Measurements from ENCODE around the gene U2SURP. TPM values are rescaled to one million over a fixed set of nuclear protein-coding genes. Genes with fewer than 3 reads are reported as not detected.
A peak's percentile ranks its signal among the peaks of the same experiment; 100 is the strongest.
"Not testable (repeated sequence)": the region's sequence is repeated elsewhere in the genome, so short reads cannot be mapped to it uniquely, and the experiment has no call there.

U2SURP gene
- polyA plus RNA-seq, 1 experiment: 71.9 TPM

DNA sequence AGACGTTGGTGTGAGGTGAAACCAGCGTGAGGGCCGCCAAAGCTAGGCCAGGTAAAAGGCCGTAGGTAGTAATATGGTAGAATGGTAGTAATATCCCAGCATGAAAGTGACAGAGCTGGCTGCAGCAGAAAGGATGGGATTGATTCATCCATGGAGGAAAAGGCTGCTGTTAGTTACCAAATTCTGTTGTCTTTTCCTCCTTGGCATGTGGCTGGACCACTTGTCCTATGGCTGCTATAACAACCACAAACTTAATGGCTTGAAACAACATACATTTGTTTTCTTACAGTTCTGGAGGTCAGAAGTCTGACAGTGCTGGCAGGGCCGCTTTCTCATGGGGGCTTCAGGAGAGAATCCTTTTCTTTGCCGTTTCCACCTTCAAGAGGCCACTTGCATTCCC lies 70.4 kb downstream of the U2SURP start:
- CTCF ChIA-PET: interaction anchor here (0.6 to 1.2 kb wide), 2 partner anchors 52 to 195 kb away, joined by 3 read pairs; no protein-coding TSS in a partner anchor
- Histone ChIP-seq H3K27me3 (ENCODE audit: control insufficient read depth, insufficient read depth, low read length) (no peaks in the 10 kb centered on the region), H3K9me3 (ENCODE audit: control insufficient read depth, insufficient read depth, low read length) (no peaks in the 10 kb centered on the region), H3K4me3 (ENCODE audit: low read depth, low read length) (no peak overlapping the region), H3K27ac (ENCODE audit: low read depth, low read length) (no peak overlapping the region)
- no peak for DNase-seq (ENCODE audit: low read depth, low spot score)
- TF ChIP-seq, protein P1, sequence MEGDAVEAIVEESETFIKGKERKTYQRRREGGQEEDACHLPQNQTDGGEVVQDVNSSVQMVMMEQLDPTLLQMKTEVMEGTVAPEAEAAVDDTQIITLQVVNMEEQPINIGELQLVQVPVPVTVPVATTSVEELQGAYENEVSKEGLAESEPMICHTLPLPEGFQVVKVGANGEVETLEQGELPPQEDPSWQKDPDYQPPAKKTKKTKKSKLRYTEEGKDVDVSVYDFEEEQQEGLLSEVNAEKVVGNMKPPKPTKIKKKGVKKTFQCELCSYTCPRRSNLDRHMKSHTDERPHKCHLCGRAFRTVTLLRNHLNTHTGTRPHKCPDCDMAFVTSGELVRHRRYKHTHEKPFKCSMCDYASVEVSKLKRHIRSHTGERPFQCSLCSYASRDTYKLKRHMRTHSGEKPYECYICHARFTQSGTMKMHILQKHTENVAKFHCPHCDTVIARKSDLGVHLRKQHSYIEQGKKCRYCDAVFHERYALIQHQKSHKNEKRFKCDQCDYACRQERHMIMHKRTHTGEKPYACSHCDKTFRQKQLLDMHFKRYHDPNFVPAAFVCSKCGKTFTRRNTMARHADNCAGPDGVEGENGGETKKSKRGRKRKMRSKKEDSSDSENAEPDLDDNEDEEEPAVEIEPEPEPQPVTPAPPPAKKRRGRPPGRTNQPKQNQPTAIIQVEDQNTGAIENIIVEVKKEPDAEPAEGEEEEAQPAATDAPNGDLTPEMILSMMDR (IDR thresholded peaks at IDR 0.05; ENCODE audit: low read depth, low read length): no peak
- POLR2A ChIA-PET: interaction anchor here (1.5 kb wide), 1 partner anchor 70 kb away, joined by 6 read pairs; the partner anchor contains the start of gene U2SURP

DNA sequence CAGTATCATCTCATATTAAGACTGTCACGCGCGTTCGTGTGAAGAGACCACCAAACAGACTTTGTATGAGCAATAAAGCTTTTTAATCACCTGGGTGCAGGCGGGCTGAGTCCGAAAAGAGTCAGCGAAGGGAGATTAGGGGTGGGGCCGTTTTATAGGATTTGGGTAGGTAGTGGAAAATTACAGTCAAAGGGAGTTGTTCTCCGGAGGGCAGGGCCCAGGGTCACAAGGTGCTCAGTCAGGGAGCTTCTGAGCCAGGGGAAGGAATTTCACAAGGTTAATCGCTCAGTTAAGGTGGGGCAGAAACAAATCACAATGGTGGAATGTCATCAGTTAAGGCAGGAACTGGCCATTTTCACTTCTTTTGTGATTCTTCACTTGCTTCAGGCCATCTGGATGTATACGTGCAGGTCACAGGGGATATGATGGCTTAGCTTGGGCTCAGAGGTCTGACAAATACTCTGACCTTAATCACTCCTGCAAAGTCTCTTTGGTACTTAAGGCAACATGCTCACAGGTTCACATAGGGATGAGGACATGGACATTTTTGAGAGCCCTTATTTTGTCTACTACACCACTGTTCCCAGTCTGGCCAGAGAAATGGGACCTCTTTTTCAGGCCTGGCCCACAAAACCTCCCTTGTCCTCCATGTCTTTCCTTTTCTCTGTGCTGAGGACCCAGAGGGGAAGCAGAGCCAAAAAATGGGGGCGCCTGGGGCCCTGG lies 71.1 kb downstream of the U2SURP start:
- H3K4me3 ChIP-seq (ENCODE audit: low read depth, low read length); H3K27ac ChIP-seq (ENCODE audit: low read depth, low read length); H3K9me3 ChIP-seq (ENCODE audit: control insufficient read depth, insufficient read depth, low read length); DNase-seq (ENCODE audit: low read depth, low spot score); POLR2A ChIA-PET; H3K27me3 ChIP-seq (ENCODE audit: control insufficient read depth, insufficient read depth, low read length): not testable (repeated sequence)
- CTCF ChIA-PET: interaction anchor here (0.6 kb wide), 1 partner anchor 53 kb away, joined by 3 read pairs; no protein-coding TSS in a partner anchor

DNA sequence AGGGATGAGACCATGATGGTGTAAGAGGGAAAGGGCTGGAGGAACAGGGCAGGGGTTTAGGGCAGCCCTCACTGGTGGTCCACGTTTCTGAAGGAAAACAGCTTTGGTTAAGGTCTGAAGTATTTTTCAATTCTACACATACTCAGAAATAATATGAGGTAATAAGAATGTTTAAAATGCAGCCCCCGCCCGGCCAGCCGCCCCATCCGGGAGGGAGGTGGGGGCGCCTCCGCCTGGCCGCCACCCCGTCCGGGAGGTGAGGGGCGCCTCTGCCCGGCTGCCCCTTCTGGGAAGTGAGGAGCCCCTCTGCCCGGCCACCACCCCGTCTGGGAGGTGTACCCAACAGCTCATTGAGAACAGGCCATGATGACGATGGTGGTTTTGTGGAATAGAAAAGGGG lies 72.2 kb downstream of the U2SURP start:
- DNase-seq (ENCODE audit: low read depth, low spot score); CTCF ChIA-PET; H3K27ac ChIP-seq (ENCODE audit: low read depth, low read length); H3K27me3 ChIP-seq (ENCODE audit: control insufficient read depth, insufficient read depth, low read length); H3K9me3 ChIP-seq (ENCODE audit: control insufficient read depth, insufficient read depth, low read length); H3K4me3 ChIP-seq (ENCODE audit: low read depth, low read length); POLR2A ChIA-PET: not testable (repeated sequence)

DNA sequence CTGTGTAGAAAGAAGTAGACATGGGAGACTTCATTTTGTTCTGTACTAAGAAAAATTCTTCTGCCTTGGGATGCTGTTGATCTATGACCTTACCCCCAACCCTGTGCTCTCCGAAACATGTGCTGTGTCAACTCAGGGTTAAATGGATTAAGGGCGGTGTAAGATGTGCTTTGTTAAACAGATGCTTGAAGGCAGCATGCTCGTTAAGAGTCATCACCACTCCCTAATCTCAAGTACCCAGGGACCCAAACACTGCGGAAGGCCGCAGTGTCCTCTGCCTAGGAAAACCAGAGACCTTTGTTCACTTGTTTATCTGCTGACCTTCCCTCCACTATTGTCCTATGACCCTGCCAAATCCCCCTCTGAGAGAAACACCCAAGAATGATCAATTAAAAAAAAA lies 72.6 kb downstream of the U2SURP start:
- POLR2A ChIA-PET; H3K4me3 ChIP-seq (ENCODE audit: low read depth, low read length); H3K27me3 ChIP-seq (ENCODE audit: control insufficient read depth, insufficient read depth, low read length); H3K9me3 ChIP-seq (ENCODE audit: control insufficient read depth, insufficient read depth, low read length); CTCF ChIA-PET; DNase-seq (ENCODE audit: low read depth, low spot score); H3K27ac ChIP-seq (ENCODE audit: low read depth, low read length): not testable (repeated sequence)

DNA sequence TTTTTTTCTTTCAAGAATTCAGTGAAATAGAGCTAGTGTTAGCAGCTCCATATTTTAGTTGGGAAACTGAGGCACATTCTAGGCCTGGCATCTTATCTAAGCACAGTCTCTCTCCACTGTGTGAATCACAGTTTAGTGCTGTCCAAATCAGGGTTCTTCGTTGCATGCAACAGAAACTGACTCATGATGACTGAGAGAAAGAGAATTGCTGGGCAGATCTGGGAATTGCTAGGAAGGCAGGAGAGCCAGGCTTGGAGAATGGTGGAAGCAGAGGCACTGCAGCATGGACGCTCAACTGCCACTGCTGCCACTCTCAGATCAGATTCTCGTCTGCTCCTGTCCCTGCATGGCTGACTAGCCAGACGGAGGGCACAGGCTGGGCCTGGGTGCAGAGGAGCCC lies 77.5 kb downstream of the U2SURP start:
- peak; percentile 18 for DNase-seq (ENCODE audit: low read depth, low spot score)
- TF ChIP-seq, protein P1 (IDR thresholded peaks at IDR 0.05; ENCODE audit: low read depth, low read length): no peak
- H3K9me3 ChIP-seq (ENCODE audit: control insufficient read depth, insufficient read depth, low read length): no peaks in the 10 kb centered on the region
- H3K27me3 ChIP-seq (ENCODE audit: control insufficient read depth, insufficient read depth, low read length): no peaks in the 10 kb centered on the region
- ChIA-PET CTCF (no interaction called here), POLR2A (interaction anchor here (0.7 kb wide), 2 partner anchors 138 to 495 kb away, joined by 3 read pairs; no protein-coding TSS in a partner anchor)
- no peak overlapping the region for H3K27ac ChIP-seq (ENCODE audit: low read depth, low read length)
- H3K4me3 ChIP-seq (ENCODE audit: low read depth, low read length): no peak overlapping the region

DNA sequence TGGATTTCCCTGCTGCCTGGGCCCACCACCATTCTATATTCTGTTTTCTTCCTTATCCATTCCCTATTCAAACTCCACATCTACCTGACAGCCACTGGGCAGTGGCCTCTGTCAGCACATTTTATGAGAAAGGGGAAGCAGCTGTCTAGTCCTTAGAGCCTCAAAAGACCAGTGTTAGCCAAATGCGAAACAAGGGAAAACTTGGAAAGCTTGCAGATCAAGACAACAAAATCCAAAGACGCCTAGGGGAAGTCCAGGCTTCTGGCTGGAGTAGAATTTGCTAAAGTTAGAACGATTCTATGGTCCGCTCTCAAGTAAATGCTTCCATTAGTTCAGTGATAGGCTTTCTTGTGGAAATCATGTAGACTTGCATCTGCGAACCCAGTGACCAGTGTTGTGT lies 78.8 kb downstream of the U2SURP start:
- DNase-seq (ENCODE audit: low read depth, low spot score): no peak
- no peak overlapping the region for H3K27ac ChIP-seq (ENCODE audit: low read depth, low read length)
- H3K27me3 ChIP-seq (ENCODE audit: control insufficient read depth, insufficient read depth, low read length): no peaks in the 10 kb centered on the region
- TF ChIP-seq, protein P1 (IDR thresholded peaks at IDR 0.05; ENCODE audit: low read depth, low read length): no peak
- CTCF ChIA-PET: interaction anchor here (1.2 kb wide), 1 partner anchor 594 kb away, joined by 4 read pairs; no protein-coding TSS in a partner anchor
- H3K4me3 ChIP-seq (ENCODE audit: low read depth, low read length): no peak overlapping the region
- H3K9me3 ChIP-seq (ENCODE audit: control insufficient read depth, insufficient read depth, low read length): peaks cover 4% of the 10 kb centered on the region
- POLR2A ChIA-PET: no interaction called here
